Measurements from ENCODE around the gene TBCEL.

DNA sequence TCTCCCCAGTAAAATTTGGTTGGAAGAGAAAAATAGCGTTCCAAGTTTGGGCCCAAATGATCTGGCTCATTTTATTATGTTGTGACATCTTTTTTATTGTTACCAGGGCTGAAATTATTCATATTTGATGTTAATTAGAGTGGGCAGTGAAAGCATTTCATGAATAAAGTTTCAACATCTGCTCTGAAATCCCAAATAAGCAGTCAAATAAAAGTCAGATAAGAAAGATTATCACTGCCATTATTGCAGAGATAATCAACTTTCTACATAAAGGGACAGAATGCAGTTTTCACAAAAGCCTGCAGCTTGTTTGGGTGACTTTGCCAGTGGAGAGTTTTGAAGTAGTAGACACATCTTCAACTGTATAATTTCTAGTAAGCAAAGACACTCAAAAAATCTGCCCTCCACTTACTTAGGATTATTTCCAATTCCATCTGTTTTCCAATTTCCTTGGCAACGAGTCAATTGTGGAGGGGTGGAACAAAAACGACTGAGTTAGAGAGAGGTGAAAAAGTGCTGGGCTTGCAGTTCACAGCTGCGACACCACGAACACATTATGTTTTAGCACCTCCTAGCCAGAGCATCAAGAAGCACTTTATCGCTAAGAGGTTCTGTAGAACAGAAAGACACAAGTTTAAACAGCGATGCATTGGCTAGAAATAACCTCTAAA is 86.1 kb downstream of the TBCEL start:
- TF ChIP-seq POLR2A (IDR thresholded peaks at IDR 0.05; ENCODE audit: low read depth, low read length): no peak
- no peak for TF ChIP-seq SPI1 (IDR thresholded peaks at IDR 0.05; ENCODE audit: low read depth, low read length)
- TF ChIP-seq POLR2AphosphoS5 (IDR thresholded peaks at IDR 0.05; ENCODE audit: low read depth, low read length): no peak
